C4-2B (cell line): Measurements from ENCODE around the gene KL.

Experiments
- CTCF ChIP-seq: fragments of 450-650 bp; conservative IDR thresholded peaks from 2 replicates; pipeline ENCODE4 v1.5.1; 2017; ENCODE audit warnings: mild to moderate bottlenecking
- ZFX ChIP-seq: fragments of 450-650 bp; IDR thresholded peaks from 2 replicates; pipeline ENCODE4 v1.6.1; 2017

- TF ChIP-seq CTCF: no peak
- no peak for TF ChIP-seq ZFX
These were observed 50.1 kb downstream of the KL start for GRCh38 chr13:33066329-33066728.
